Panc1 (cell line): ENCODE data around the gene MITF. TPM values are rescaled to one million over a fixed set of nuclear protein-coding genes. Genes with fewer than 3 reads are reported as not detected.

Source experiments
- ATAC-seq: fragments of 200-7000 bp; cut with Tn5 transposase; 2 replicates; pipeline ENCODE4 v1.9.1; 2020; ENCODE audit warnings: mild to moderate bottlenecking, moderate library complexity
- BruUV-seq: library from RNA; stranded (reverse); fragments of 400-500 nt; replicated peaks from 2 replicates; lab custom pipeline; 2021; lab: Mats Ljungman, UMichigan
- CTCF ChIA-PET: fragments of 300-600 bp; sonication (Branson Sonifier 250); formaldehyde crosslinking; loops from one replicate; lab custom pipeline; 2022; ENCODE audit warnings: antibody characterized with exemption; lab: Charles Lee
- POLR2A ChIA-PET: fragments of 300-600 bp; sonication (Branson Sonifier 250); formaldehyde crosslinking; loops from one replicate; lab custom pipeline; 2022; ENCODE audit warnings: antibody characterized with exemption; lab: Charles Lee
- DNase-seq: peaks from one replicate; pipeline ENCODE4 v3.0.0-alpha.2; 2010; ENCODE audit warnings: low read depth, low spot score
- H3K27ac ChIP-seq: 2 replicates; pipeline ENCODE4 v1.5.1; 2011; ENCODE audit warnings: mild to moderate bottlenecking, low read length, inconsistent platforms
- H3K27me3 ChIP-seq: fragments of 200-500 bp; sonication (Bioruptor generic); 2 replicates; pipeline ENCODE4 v1.6.0; 2014; ENCODE audit warnings: low read length, inconsistent platforms; ENCODE audit not compliant: control insufficient read depth, insufficient read depth
- H3K36me3 ChIP-seq: fragments of 200-500 bp; sonication (Bioruptor generic); 2 replicates; pipeline ENCODE4 v1.5.1; 2014; ENCODE audit warnings: inconsistent platforms, mild to moderate bottlenecking, low read length, moderate library complexity; ENCODE audit not compliant: control insufficient read depth, insufficient read depth
- H3K4me1 ChIP-seq: 2 replicates; pipeline ENCODE4 v1.5.1; 2011; ENCODE audit warnings: inconsistent platforms, mild to moderate bottlenecking, low read length, moderate library complexity; ENCODE audit not compliant: control insufficient read depth, insufficient read depth
- H3K4me3 ChIP-seq, 2 experiments: 2 replicates each; pipeline ENCODE4 v1.5.1; 2011 to 2012; ENCODE audit warnings: low read depth in 2 of 2, low read length in 2 of 2, mild to moderate bottlenecking in 2 of 2, inconsistent platforms in 1 of 2, moderate library complexity in 1 of 2
- H3K9me3 ChIP-seq: fragments of 200-500 bp; sonication (Bioruptor generic); 2 replicates; pipeline ENCODE4 v1.5.1; 2014; ENCODE audit warnings: low read depth, mild to moderate bottlenecking, inconsistent platforms, low read length, moderate library complexity; ENCODE audit not compliant: control insufficient read depth, insufficient read depth
- CTCF ChIP-seq: fragments of 450-650 bp; IDR thresholded peaks from 2 replicates; pipeline ENCODE4 v1.5.1; 2017; ENCODE audit warnings: mild to moderate bottlenecking
- POLR2AphosphoS5 ChIP-seq: IDR thresholded peaks from 2 replicates; pipeline ENCODE4 v1.6.1; 2012; ENCODE audit warnings: mild to moderate bottlenecking, low read depth, low read length, moderate library complexity
- SIN3A ChIP-seq: IDR thresholded peaks from 2 replicates; pipeline ENCODE4 v1.6.1; 2012; ENCODE audit warnings: low read depth, mild to moderate bottlenecking, low read length, moderate library complexity, borderline replicate concordance; ENCODE audit not compliant: insufficient read depth
- TCF7L2 ChIP-seq: IDR thresholded peaks from 2 replicates; pipeline ENCODE4 v1.6.1; 2011; ENCODE audit warnings: mild to moderate bottlenecking, low read depth, low read length, inconsistent platforms
- in situ Hi-C: cut with HindIII; loops from 2 replicates; pipeline ENCODE4 v1.10.0; 2016; ENCODE audit warnings: low sequenced_read_pairs, low pct_unique_long_range_greater_than_20kb
- intact Hi-C: fragments of 100-400 bp; cut with micrococcal nuclease; formaldehyde crosslinking; loops from one replicate; pipeline ENCODE4 v1.10.0; 2022; ENCODE audit not compliant: unreplicated experiment
- total RNA-seq: library from RNA; stranded (reverse); gene quantifications from one replicate; pipeline ENCODE4 v1.2.1, GENCODE V29; 2021; ENCODE audit not compliant: unreplicated experiment
- TF ChIP-seq, protein P1 (sequence below), 2 experiments: IDR thresholded peaks; 2 replicates each; pipeline ENCODE4 v1.6.1; 2011 to 2012; ENCODE audit warnings: low read depth in 2 of 2, control low read depth in 1 of 2, low read length in 1 of 2, mild to moderate bottlenecking in 1 of 2, moderate library complexity in 1 of 2; ENCODE audit not compliant: insufficient read depth in 1 of 2

The MITF gene
- total RNA-seq, 1 experiment from 2014 or later: 10.8 TPM

GRCh38 chr3:69766638-69767037 is 27.4 kb downstream of the MITF start:
- no peak overlapping the region for H3K4me3 ChIP-seq
- peaks cover 20% of the 10 kb centered on the region for H3K4me1 ChIP-seq
- ATAC-seq: no peak
- intact Hi-C loops (no loop called here), in situ Hi-C loops (no loop called here)
- H3K27ac ChIP-seq: peak overlapping the region; percentile 44; the same call in 1 of the 2 replicates
- no peaks in the 10 kb centered on the region for H3K36me3 ChIP-seq
- ChIA-PET POLR2A (no interaction called here), CTCF (no interaction called here)
- H3K9me3 ChIP-seq: no peaks in the 10 kb centered on the region
- H3K27me3 ChIP-seq: no peaks in the 10 kb centered on the region
- no peak for DNase-seq
- no peak for TF ChIP-seq TCF7L2
- BruUV-seq: no TSS peak

DNA sequence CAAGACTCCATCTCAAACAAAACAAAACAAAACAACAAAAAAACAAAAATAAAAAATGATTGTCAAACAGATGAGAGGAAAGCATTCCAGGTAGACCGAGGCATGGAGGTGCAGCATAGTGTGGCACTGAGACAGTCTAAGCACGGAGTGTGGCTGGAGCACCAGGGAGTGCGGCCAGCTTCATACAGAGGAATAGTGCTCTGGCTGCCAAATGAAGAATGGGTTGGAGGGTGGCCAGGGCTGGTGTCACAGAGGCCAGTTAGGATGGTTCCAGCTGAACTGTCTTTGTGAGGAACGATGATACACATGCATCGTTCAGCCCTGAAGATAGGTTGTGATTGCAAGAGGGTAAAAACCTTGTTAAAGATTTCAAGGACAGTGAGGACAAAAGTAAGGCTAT is 28.3 kb downstream of the MITF start:
- Histone ChIP-seq H3K4me1 (peaks cover 22% of the 10 kb centered on the region), H3K4me3 (no peak overlapping the region), H3K27ac (peak overlapping the region; percentile 44; the same call in 1 of the 2 replicates), H3K36me3 (no peaks in the 10 kb centered on the region), H3K9me3 (no peaks in the 10 kb centered on the region), H3K27me3 (no peaks in the 10 kb centered on the region)
- ATAC-seq: no peak
- no TSS peak for BruUV-seq
- TF ChIP-seq SIN3A: no peak
- no peak for TF ChIP-seq POLR2AphosphoS5
- no peak for TF ChIP-seq CTCF
- no peak for TF ChIP-seq TCF7L2
- TF ChIP-seq, protein P1, sequence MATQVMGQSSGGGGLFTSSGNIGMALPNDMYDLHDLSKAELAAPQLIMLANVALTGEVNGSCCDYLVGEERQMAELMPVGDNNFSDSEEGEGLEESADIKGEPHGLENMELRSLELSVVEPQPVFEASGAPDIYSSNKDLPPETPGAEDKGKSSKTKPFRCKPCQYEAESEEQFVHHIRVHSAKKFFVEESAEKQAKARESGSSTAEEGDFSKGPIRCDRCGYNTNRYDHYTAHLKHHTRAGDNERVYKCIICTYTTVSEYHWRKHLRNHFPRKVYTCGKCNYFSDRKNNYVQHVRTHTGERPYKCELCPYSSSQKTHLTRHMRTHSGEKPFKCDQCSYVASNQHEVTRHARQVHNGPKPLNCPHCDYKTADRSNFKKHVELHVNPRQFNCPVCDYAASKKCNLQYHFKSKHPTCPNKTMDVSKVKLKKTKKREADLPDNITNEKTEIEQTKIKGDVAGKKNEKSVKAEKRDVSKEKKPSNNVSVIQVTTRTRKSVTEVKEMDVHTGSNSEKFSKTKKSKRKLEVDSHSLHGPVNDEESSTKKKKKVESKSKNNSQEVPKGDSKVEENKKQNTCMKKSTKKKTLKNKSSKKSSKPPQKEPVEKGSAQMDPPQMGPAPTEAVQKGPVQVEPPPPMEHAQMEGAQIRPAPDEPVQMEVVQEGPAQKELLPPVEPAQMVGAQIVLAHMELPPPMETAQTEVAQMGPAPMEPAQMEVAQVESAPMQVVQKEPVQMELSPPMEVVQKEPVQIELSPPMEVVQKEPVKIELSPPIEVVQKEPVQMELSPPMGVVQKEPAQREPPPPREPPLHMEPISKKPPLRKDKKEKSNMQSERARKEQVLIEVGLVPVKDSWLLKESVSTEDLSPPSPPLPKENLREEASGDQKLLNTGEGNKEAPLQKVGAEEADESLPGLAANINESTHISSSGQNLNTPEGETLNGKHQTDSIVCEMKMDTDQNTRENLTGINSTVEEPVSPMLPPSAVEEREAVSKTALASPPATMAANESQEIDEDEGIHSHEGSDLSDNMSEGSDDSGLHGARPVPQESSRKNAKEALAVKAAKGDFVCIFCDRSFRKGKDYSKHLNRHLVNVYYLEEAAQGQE (IDR thresholded peaks at IDR 0.05; ENCODE audit: insufficient read depth in 1 of 2, low read depth in 2 of 2, low read length in 1 of 2): no peak
- intact Hi-C loops (no loop called here), in situ Hi-C loops (no loop called here)
- ChIA-PET CTCF (no interaction called here), POLR2A (no interaction called here)
- DNase-seq: no peak

DNA sequence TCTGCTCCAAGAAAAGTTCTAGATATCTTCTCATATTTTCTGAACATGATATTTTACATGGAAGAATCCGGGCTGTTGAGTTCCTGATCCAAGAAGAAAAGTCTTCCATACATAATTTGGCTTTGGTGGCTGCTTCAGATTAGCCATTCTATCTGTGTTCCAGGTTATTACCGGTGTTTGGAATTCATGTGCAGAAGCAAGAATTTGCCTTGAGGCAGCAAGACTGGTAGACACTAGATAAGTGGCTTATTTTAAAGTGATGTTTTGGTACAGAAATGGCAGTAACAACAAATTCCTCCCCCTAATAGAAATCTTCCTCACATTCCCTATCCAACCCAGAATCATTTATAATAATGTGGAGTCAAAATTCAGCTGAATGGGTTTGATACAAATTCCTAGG is 29.2 kb downstream of the MITF start:
- H3K4me1 ChIP-seq: peaks cover 22% of the 10 kb centered on the region
- CTCF ChIA-PET: no interaction called here

More for the DNA sequence above, 29.2 kb downstream of the MITF start:
- POLR2A ChIA-PET: no interaction called here
- no peak for ATAC-seq
- H3K27ac ChIP-seq: no peak overlapping the region; the same call in 1 of the 2 replicates
- in situ Hi-C loops (no loop called here), intact Hi-C loops (no loop called here)
- TF ChIP-seq SIN3A (no peak), TCF7L2 (no peak), CTCF (no peak), POLR2AphosphoS5 (no peak)
- TF ChIP-seq, protein P1 (IDR thresholded peaks at IDR 0.05; ENCODE audit: insufficient read depth in 1 of 2, low read depth in 2 of 2, low read length in 1 of 2): no peak
- no peaks in the 10 kb centered on the region for H3K27me3 ChIP-seq
- H3K9me3 ChIP-seq: no peaks in the 10 kb centered on the region
- no peak for DNase-seq
- no peak overlapping the region for H3K4me3 ChIP-seq
- BruUV-seq: no TSS peak
- no peaks in the 10 kb centered on the region for H3K36me3 ChIP-seq
